ENCODE results near the gene AURKB. TPM values are rescaled to one million over a fixed set of nuclear protein-coding genes. Genes with fewer than 3 reads are reported as not detected.

The AURKB gene
- total RNA-seq, 1 donor from 2014 or later = 21.4 TPM

- peaks cover 4% of the 10 kb centered on the region for H3K27me3 Mint-ChIP-seq (ENCODE audit: unreplicated experiment)
- DNase-seq (ENCODE audit: low spot score) = peak; percentile 90
- peaks cover 20% of the 10 kb centered on the region for H3K4me1 Mint-ChIP-seq (ENCODE audit: unreplicated experiment)
- H3K27ac Mint-ChIP-seq (ENCODE audit: unreplicated experiment) = no peak overlapping the region
- no peak overlapping the region for H3K4me3 Mint-ChIP-seq (ENCODE audit: unreplicated experiment)
- H3K36me3 Mint-ChIP-seq (ENCODE audit: low read depth, unreplicated experiment) = peaks cover 4% of the 10 kb centered on the region
- no peak for TF ChIP-seq CTCF (IDR thresholded peaks at IDR 0.05; ENCODE audit: unreplicated experiment)
- no peaks in the 10 kb centered on the region for H3K9me3 Mint-ChIP-seq (ENCODE audit: unreplicated experiment)
Observed at GRCh38 chr17:8187517-8188262, 22.7 kb downstream of the AURKB start.

- Mint-ChIP-seq H3K27ac (ENCODE audit: unreplicated experiment) (no peak overlapping the region), H3K4me1 (ENCODE audit: unreplicated experiment) (peaks cover 20% of the 10 kb centered on the region), H3K9me3 (ENCODE audit: unreplicated experiment) (no peaks in the 10 kb centered on the region), H3K4me3 (ENCODE audit: unreplicated experiment) (no peak overlapping the region), H3K36me3 (ENCODE audit: low read depth, unreplicated experiment) (peaks cover 4% of the 10 kb centered on the region), H3K27me3 (ENCODE audit: unreplicated experiment) (peaks cover 4% of the 10 kb centered on the region)
- TF ChIP-seq CTCF (IDR thresholded peaks at IDR 0.05; ENCODE audit: unreplicated experiment) = no peak
- peak; percentile 93 for DNase-seq (ENCODE audit: low spot score)
Observed at GRCh38 chr17:8186787-8187516, 23.4 kb downstream of the AURKB start.

GRCh38 chr17:8186446-8186786 is 24.0 kb downstream of the AURKB start:
- TF ChIP-seq CTCF (IDR thresholded peaks at IDR 0.05; ENCODE audit: unreplicated experiment) = no peak
- peaks cover 4% of the 10 kb centered on the region for H3K36me3 Mint-ChIP-seq (ENCODE audit: low read depth, unreplicated experiment)
- H3K4me1 Mint-ChIP-seq (ENCODE audit: unreplicated experiment) = peaks cover 20% of the 10 kb centered on the region
- peaks cover 4% of the 10 kb centered on the region for H3K27me3 Mint-ChIP-seq (ENCODE audit: unreplicated experiment)
- no peaks in the 10 kb centered on the region for H3K9me3 Mint-ChIP-seq (ENCODE audit: unreplicated experiment)
- no peak overlapping the region for H3K4me3 Mint-ChIP-seq (ENCODE audit: unreplicated experiment)
- no peak for DNase-seq (ENCODE audit: low spot score)
- H3K27ac Mint-ChIP-seq (ENCODE audit: unreplicated experiment) = no peak overlapping the region

GRCh38 chr17:8185582-8186445 is 24.6 kb downstream of the AURKB start:
- DNase-seq (ENCODE audit: low spot score) = peak; percentile 93
- Mint-ChIP-seq H3K4me1 (ENCODE audit: unreplicated experiment) (peaks cover 24% of the 10 kb centered on the region), H3K27me3 (ENCODE audit: unreplicated experiment) (peaks cover 3% of the 10 kb centered on the region), H3K27ac (ENCODE audit: unreplicated experiment) (no peak overlapping the region), H3K9me3 (ENCODE audit: unreplicated experiment) (no peaks in the 10 kb centered on the region), H3K36me3 (ENCODE audit: low read depth, unreplicated experiment) (peaks cover 4% of the 10 kb centered on the region), H3K4me3 (ENCODE audit: unreplicated experiment) (no peak overlapping the region)
- TF ChIP-seq CTCF (IDR thresholded peaks at IDR 0.05; ENCODE audit: unreplicated experiment) = no peak
